NOMO-1 treated with dmso at 0.1 percent for 144 hours (cell line): ENCODE results near the gene SYK.
"Not testable (repeated sequence)": the region's sequence is repeated elsewhere in the genome, so short reads cannot be mapped to it uniquely, and the experiment has no call there.

Experiments used
- DNase-seq: peaks from one replicate; lab custom pipeline; 2025; ENCODE audit not compliant: unreplicated experiment; lab: John Stamatoyannopoulos, UW

SYK gene

GRCh38 chr9:90801241-90801972 lies at the start of gene SYK:
Gene SYK (plus strand): TSS chr9:90801819. CDS start chr9:90843899, 42,080 bp downstream.
- peak; percentile 67 for DNase-seq

- not testable (repeated sequence) for DNase-seq
Measured at GRCh38 chr9:90755514-90756371, 45.9 kb upstream of the SYK start.

DNA sequence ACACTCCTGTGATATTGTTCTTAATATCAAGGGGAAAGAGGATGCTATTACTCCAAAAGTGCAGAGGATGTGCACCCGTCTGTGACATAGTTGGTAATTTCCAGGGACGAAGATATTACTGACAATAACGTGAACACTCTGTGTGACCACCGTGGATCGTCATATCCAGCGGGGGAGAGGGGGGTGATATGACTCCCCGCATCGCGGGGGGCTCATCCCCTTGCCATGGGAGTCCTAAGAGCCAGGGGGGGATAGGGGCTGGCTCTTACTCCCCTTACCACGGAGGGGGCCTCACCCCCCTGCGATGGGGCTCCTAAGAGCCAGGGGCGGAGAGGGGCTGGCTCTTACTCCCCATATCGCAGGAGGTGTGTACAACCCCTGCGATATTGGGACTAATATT lies 41.0 kb upstream of the SYK start:
- not testable (repeated sequence) for DNase-seq

GRCh38 chr9:90766731-90767130 lies 34.9 kb upstream of the SYK start:
- no peak for DNase-seq

DNA sequence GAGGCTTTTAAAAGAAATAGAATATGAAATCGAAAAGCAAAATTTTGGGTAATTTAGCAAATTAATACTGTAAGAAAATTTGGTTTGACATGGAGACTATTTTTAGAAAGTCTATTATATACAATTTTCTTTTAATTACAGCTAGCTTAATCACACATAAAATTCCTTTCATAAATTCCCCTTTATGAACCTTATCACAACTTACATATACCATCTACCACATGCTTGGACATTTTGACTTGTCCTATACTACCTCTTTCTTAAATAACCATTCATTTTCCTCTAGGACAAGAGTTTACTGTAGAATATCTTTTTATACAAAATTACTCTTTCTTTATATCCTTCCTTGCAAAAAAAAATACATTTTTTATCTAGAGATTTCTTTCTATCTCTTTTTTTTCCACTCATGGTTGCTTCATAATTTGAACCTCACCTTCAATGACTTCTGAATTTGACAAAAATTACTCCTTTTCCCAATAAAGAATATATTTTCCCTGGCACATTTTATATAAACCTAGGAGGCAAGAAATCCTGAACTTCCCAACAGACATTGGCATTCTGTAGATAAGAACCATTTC lies 34.0 kb upstream of the SYK start:
- no peak for DNase-seq

DNA sequence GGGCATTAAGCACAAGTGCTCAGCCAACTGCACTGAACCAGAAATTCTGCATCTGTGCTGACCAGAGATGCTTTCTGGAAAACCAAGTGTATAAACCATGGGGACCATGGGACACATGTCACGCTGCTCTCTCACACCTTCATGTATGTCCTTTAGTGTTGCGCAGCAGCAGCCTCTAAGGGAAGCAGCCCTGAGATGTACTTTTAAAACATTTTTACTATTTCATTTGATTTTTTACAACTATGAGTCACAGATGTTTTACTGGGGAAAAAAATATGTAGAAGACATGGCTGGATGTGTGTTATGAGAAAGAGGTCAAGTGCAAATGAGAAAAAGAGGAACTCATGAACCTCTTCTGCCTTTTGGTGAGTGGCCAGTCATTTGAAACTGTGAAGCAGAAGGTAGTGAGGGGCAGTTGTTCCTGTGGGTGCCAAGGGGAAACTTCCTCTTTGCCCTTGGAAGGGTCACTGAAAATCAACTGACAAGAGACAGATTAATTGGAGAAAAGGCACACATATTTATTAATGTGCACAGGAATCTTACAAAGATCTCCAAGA lies 31.4 kb upstream of the SYK start:
- DNase-seq = peak; percentile 31

DNA sequence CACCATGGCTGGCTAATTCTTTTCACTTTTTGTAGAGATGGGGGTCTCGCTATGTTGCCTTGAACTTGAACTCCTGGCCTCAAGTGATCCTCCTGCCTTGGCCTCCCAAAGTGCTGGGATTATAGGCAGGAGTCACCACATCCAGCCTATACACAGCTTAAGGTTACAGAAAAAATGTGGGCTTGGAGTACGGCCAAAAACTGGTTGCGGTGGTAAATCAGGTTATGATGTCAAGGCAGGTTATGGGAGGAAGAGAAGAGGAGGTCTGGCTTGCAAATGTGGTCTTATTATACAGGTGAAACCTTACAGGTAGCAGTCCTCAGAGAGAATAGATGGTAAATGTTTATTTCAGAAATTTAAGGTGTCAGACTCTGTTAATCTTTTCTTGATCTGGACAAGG lies 30.7 kb upstream of the SYK start:
- DNase-seq = no peak

- DNase-seq = no peak
Measured at GRCh38 chr9:90772386-90772785, 29.2 kb upstream of the SYK start.

- DNase-seq = no peak
Measured at GRCh38 chr9:90773617-90774016, 28.0 kb upstream of the SYK start.

GRCh38 chr9:90774071-90774470 lies 27.5 kb upstream of the SYK start:
- DNase-seq = no peak

- DNase-seq = peak; percentile 24
Measured at GRCh38 chr9:90774682-90775081, 26.9 kb upstream of the SYK start.

GRCh38 chr9:90775657-90776056 lies 26.0 kb upstream of the SYK start:
- DNase-seq = no peak

DNA sequence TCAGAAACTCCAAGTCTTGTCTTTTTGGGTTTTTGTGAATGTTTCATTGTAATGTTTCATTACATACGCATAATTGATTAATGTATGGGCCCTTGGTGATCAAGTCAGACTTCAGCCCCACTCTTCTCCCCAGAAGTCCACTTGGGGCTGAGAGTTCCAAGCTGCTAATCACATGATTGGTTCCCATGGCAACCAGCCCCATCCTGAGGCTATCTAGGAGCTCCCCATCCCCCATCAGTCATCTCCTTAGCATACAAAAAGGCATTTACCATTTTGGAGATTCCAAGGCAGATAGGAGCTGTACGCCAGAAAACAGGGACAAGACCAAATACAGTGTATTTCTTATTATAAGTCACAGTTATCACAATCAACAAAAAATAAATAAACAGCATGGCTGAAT lies 22.9 kb upstream of the SYK start:
- no peak for DNase-seq

DNA sequence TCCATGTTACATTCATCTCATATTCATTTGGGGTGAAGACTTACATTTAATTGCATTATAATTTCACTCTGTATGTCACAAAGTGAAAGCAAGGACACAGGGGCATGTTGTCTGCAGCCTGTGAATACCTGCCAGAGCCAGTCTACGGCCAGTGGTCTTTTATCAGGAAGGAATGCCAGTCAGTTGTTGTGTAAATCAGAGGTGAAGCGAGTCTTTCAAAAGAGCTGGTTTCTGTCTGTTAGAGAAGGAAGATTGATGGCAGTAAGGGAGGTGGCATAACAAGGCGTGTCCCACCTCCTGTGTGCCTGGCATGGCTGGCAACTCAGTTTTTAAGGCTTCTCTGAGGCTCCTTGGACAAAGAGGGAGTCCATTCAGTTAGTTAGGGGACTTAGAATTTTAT lies 18.1 kb upstream of the SYK start:
- no peak for DNase-seq

- DNase-seq = no peak
Measured at GRCh38 chr9:90783964-90784363, 17.7 kb upstream of the SYK start.

- DNase-seq = no peak
Measured at GRCh38 chr9:90787771-90788460, 13.7 kb upstream of the SYK start.

- not testable (repeated sequence) for DNase-seq
Measured at GRCh38 chr9:90788527-90788926, 13.1 kb upstream of the SYK start.

DNA sequence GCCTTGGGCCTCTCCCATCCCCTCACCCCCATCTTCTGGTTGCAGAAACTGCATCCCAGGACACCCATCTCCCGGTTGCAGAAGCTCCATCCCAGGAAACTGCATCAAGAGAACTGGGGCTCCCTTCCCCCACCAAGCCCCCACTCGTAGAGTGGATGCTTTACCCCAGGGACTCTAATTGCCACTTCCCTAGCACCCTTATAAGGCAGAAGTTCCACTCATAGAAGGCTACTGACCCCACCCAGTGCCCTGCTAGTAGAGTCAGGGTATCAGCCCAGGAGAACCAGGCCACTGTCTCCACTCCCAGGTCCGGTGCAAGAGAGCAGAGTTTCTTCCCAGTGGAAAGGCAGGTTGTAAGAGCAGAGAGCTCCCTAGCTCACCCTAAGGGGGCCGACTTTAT lies 12.2 kb upstream of the SYK start:
- no peak for DNase-seq

DNA sequence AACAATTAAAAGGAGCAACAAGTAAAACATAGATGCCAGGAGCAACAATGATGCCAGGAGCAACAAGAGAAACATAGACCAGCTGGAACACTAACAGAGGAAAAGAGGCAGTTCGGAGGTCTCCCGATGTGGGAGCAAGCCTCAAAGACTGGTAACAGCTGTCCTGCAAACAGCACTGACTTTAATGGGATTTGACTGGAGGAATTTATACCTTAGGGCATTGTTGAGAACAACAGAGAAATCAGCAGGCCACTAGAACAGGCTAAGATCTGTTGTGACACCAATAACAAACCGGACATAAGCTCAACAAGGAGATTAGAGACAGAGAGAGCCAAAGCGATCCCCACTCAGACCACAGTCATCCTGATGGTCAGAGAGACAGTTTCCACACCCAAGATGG lies 11.8 kb upstream of the SYK start:
- no peak for DNase-seq

DNA sequence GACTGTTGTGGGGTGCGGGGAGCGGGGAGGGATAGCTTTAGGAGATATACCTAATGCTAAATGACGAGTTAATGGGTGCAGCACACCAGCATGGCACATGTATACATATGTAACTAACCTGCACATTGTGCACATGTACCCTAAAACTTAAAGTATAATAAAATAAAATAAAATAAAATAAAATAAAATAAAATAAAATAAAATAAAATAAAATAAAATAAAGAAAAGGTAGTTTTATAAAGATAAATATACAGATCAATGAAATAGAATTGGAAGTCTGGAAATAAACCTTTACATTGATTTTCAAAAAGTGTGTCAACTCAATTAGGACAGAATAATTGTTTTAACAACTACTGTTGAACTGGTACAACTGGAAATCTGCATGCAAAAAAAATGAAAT lies 8.6 kb upstream of the SYK start:
- DNase-seq = not testable (repeated sequence)

DNA sequence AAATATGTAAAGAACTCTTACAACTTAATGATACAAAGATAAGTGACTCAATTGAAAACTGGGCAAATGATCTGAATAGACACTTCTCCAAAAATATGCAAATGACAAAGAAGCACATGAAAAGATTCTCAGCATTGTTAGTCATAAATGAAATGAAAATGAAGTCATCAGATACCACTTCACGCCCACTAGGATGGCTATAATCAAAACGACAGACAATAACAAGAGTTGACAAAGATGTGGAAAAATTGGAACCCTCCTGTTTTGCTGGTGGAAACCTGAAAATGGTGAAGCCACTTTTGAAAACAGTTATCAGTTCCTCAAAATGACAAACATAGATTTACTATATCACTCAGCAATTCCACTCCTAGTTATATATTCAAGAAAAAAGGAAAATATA lies 7.9 kb upstream of the SYK start:
- DNase-seq = no peak
